Omental fat pad (tissue), 4 donors: ENCODE results near the gene SIK3. TPM values are rescaled to one million over a fixed set of nuclear protein-coding genes. Genes with fewer than 3 reads are reported as not detected.

Source experiments
- ATAC-seq: fragments of 150-250 bp; one replicate; pipeline ENCODE4 v1.9.1; 2016; ENCODE audit warnings: mild to moderate bottlenecking, moderate library complexity; ENCODE audit not compliant: low FRiP score
- DNase-seq: peaks from one replicate; pipeline ENCODE4 v3.0.0-alpha.2; 2019; ENCODE audit warnings: low spot score
- CTCF ChIP-seq, 3 donors: fragments of 450-650 bp; IDR thresholded peaks; one replicate each; pipeline ENCODE4 v1.5.1; 2016 to 2017; ENCODE audit warnings: antibody characterized with exemption in 3 of 3, mild to moderate bottlenecking in 3 of 3, moderate library complexity in 2 of 3
- total RNA-seq, 4 donors: library from RNA; depleted of rRNA; stranded (reverse); fragments of >200 nt; gene quantifications; one replicate each; pipeline ENCODE4 v1.1.0, GENCODE V29; 2016

SIK3 gene
- total RNA-seq, 4 donors from 2014 or later: 31.2 to 54.6 (median 50.2) TPM

DNA sequence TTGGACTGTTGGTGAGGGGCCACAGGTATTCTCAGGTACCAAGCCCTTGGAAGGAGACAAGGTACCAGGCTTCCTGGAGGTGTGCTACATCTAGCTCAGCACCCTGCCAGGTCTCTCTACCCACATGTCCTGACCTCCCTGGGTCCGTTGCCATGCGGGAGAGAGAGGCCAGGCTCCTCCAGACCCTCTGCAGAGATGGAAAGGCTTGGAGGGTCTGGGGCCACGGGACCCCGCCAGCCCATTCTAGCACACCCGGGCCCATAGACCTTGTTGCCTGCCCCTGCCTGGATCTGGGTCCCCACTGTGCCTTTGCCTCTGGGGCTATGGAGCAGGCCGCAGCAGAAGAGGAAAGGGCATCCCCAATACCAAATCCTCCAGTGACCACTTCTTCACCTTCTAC, 270.8 kb downstream of the SIK3 start:
- no peak for DNase-seq
- ATAC-seq: no peak
- TF ChIP-seq CTCF (IDR thresholded peaks at IDR 0.05): no peak

DNA sequence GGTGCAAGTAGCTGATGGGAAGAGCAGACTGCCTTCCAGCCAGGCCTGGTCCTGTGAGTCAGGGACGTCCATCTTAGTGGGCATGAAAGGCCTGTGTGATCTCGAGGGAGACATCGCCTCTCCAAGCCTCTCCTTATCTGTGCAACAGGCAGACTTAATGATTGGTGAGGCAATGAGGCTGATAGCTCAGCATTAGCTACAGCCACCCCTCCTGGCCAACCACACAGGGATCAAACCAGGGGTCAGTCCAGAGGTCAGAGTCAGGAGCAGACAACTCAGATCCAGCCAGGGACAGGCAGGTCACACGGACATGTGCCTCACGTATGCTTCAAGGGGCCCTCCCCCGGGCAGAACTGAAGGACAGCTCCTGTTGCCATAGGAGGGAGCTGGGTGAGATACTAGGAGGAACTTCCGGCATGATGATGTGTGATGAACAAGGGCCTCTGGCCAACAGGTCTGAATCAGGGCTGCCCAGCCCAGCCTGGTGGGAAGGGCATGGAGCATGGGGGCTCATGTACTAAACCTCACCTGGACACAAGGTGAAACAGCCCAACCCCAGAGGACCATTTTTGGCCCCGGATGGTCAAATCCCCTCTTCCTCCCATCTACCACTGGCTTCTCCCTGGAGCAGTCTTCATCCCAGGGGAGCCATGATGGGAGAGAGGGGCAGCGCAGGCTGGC, 271.3 kb downstream of the SIK3 start:
- no peak for ATAC-seq
- DNase-seq: no peak
- no peak for TF ChIP-seq CTCF (IDR thresholded peaks at IDR 0.05)

- no peak for TF ChIP-seq CTCF (IDR thresholded peaks at IDR 0.05)
Measured at GRCh38 chr11:116825854-116826750, 272.1 kb downstream of the SIK3 start.

DNA sequence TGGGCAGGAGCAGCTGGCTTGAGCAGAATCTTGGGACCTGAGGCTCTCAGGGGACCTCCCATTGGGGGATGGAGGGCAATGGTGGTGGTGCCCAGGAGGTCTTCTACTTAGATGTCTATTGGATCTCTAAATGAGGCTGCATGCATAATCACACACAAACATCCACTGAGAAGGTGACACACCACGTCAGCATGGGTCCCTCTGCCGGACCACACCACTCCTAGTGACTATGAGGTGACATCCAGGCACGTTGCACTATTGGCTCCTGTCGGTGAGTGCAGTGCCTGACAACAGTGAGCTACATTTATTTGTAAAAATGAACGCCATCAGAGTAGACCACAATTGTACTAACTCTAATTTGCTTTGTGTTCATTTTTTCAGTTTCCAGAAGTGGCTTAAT, 272.8 kb downstream of the SIK3 start:
- ATAC-seq (no peak), DNase-seq (no peak)
- no peak for TF ChIP-seq CTCF (IDR thresholded peaks at IDR 0.05)

More at GRCh38 chr11:116825854-116826750, 272.1 kb downstream of the SIK3 start:
- DNase-seq (no peak), ATAC-seq (no peak)

DNA sequence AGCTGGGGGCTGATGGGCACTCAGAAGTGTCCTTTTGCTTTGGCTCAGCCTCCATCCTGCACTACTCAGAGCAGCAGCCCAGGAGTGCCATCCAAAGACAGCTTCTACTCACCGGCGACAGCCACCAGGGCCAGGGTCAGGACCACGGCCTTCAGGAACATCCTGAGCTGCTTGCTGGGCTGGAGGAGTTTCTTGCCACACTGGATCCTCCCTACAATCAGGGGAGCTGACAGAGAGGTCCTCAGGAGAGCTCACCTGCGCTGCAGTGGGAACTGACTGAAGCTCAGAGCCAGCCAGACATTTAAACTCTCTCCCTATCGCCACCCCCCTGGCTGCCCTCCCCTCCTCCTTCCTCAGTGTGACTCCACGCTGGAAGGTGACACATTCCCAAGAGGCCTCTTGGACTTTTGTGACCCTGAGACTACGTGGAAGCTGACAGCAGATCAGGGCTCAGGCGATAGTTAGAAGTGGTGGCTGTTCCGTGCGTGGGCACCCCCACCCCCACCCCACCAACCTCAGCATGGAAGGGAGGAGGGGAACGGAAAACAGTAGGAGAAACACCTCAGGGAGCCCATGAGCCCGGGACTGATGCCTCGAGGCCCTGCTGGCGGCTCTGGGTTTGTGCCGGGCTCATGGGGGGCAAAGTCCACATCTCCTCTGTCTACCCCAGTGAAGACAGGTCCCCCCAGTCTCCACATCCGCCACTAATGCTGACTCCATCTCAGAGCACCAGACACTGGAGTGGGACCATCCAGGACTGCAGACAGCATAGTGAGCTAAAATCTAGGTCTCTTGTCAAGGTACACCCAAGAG, 275.0 kb downstream of the SIK3 start, which contains the start of gene APOA4:
APOA4 (minus strand) TSS at position 274 of the 813 bp plus-strand sequence; CDS start at position 161, 113 bp downstream.
- no peak for TF ChIP-seq CTCF (IDR thresholded peaks at IDR 0.05)
- ATAC-seq (no peak), DNase-seq (no peak)

DNA sequence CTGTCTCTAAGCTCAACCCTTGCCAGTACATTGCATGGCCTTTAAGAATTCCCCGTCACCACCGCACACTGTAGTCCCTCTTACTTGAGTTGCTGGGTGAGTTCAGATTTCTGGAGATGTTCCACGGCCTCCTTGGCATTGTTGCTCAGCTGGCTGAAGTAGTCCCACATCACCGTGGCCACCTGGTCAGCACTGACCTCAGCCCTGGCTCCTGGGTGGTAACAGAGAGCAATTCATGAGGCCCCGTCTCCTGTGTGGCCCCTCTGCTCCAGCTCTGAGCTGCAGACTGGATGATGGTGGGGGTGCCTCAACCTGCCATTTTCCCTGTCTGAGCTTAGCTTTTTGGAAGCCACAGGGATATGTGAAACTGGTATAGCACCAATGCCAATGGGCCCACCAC, 275.7 kb downstream of the SIK3 start:
- no peak for DNase-seq
- no peak for TF ChIP-seq CTCF (IDR thresholded peaks at IDR 0.05)
- no peak for ATAC-seq
